HUES64 (cell line): ENCODE results near the gene LRRC1.

Experiments
- H3K27ac ChIP-seq: 2 replicates; pipeline ENCODE4 v1.7.0; 2013; ENCODE audit warnings: low read depth, low read length, inconsistent platforms
- H3K27me3 ChIP-seq: 2 replicates; pipeline ENCODE4 v1.6.1; 2013; ENCODE audit warnings: mild to moderate bottlenecking, low read length; ENCODE audit not compliant: insufficient read depth
- H3K36me3 ChIP-seq: 2 replicates; pipeline ENCODE4 v1.6.1; 2013; ENCODE audit warnings: mild to moderate bottlenecking, low read length; ENCODE audit not compliant: insufficient read depth
- H3K4me1 ChIP-seq: 2 replicates; pipeline ENCODE4 v1.6.1; 2013; ENCODE audit warnings: mild to moderate bottlenecking, low read length, moderate library complexity; ENCODE audit not compliant: insufficient read depth
- H3K4me3 ChIP-seq: 2 replicates; pipeline ENCODE4 v1.5.1; 2013; ENCODE audit warnings: mild to moderate bottlenecking, low read length, moderate library complexity
- H3K9ac ChIP-seq: 2 replicates; pipeline ENCODE4 v1.6.1; 2013; ENCODE audit warnings: mild to moderate bottlenecking, low read depth, low read length
- H3K9me3 ChIP-seq: 2 replicates; pipeline ENCODE4 v1.6.1; 2013; ENCODE audit warnings: low read depth, low read length; ENCODE audit not compliant: insufficient read depth
- WGBS: fragments of 150-250, 120-280 bp; methylation state at CpG from one replicate; pipeline ENCODE4 v1.1.7; 2013; ENCODE audit warnings: missing lambda C conversion rate; 5-methylcytosine and 5-hydroxymethylcytosine counted together

The LRRC1 gene

GRCh38 chr6:53815381-53816119 is 20.7 kb downstream of the LRRC1 start:
- Histone ChIP-seq H3K27me3 (no peaks in the 10 kb centered on the region), H3K27ac (no peak overlapping the region), H3K4me1 (peaks cover 45% of the 10 kb centered on the region), H3K9ac (no peak overlapping the region), H3K4me3 (no peak overlapping the region), H3K36me3 (no peaks in the 10 kb centered on the region), H3K9me3 (no peaks in the 10 kb centered on the region)
- WGBS, result 87% methylated on average over 7 of the region's 7 CpGs

GRCh38 chr6:53818858-53819609 is 24.2 kb downstream of the LRRC1 start:
- 89% methylated on average over 1 of the region's 3 CpGs for WGBS
- no peaks in the 10 kb centered on the region for H3K27me3 ChIP-seq
- no peaks in the 10 kb centered on the region for H3K36me3 ChIP-seq
- no peaks in the 10 kb centered on the region for H3K9me3 ChIP-seq
- H3K4me1 ChIP-seq, result peaks cover 25% of the 10 kb centered on the region
- no peak overlapping the region for H3K4me3 ChIP-seq
- H3K27ac ChIP-seq, result no peak overlapping the region
- H3K9ac ChIP-seq, result no peak overlapping the region

- no peak overlapping the region for H3K27ac ChIP-seq
- WGBS, result 94% methylated on average over 10 of the region's 10 CpGs
- peaks cover 14% of the 10 kb centered on the region for H3K4me1 ChIP-seq
- no peak overlapping the region for H3K9ac ChIP-seq
- no peaks in the 10 kb centered on the region for H3K27me3 ChIP-seq
- no peaks in the 10 kb centered on the region for H3K9me3 ChIP-seq
- H3K4me3 ChIP-seq, result no peak overlapping the region
- no peaks in the 10 kb centered on the region for H3K36me3 ChIP-seq
Observed at GRCh38 chr6:53822401-53823125, 27.8 kb downstream of the LRRC1 start.

GRCh38 chr6:53824714-53825113 is 29.9 kb downstream of the LRRC1 start:
- Histone ChIP-seq H3K36me3 (no peaks in the 10 kb centered on the region), H3K9me3 (no peaks in the 10 kb centered on the region), H3K4me3 (no peak overlapping the region), H3K27me3 (no peaks in the 10 kb centered on the region), H3K9ac (no peak overlapping the region), H3K27ac (no peak overlapping the region), H3K4me1 (peaks cover 17% of the 10 kb centered on the region)
- WGBS, result 83% methylated on average over 1 of the region's 1 CpG

- H3K9me3 ChIP-seq, result no peaks in the 10 kb centered on the region
- 92% methylated on average over 7 of the region's 7 CpGs for WGBS
- no peak overlapping the region for H3K27ac ChIP-seq
- no peaks in the 10 kb centered on the region for H3K27me3 ChIP-seq
- no peaks in the 10 kb centered on the region for H3K36me3 ChIP-seq
- no peak overlapping the region for H3K4me3 ChIP-seq
- H3K4me1 ChIP-seq, result peaks cover 26% of the 10 kb centered on the region
- no peak overlapping the region for H3K9ac ChIP-seq
Observed at GRCh38 chr6:53825532-53826321, 30.9 kb downstream of the LRRC1 start.

GRCh38 chr6:53827531-53827930 is 32.7 kb downstream of the LRRC1 start:
- no peak overlapping the region for H3K9ac ChIP-seq
- no peaks in the 10 kb centered on the region for H3K9me3 ChIP-seq
- H3K4me3 ChIP-seq, result no peak overlapping the region
- H3K4me1 ChIP-seq, result peaks cover 36% of the 10 kb centered on the region
- 90% methylated on average over 1 of the region's 1 CpG for WGBS
- H3K36me3 ChIP-seq, result no peaks in the 10 kb centered on the region
- no peaks in the 10 kb centered on the region for H3K27me3 ChIP-seq
- H3K27ac ChIP-seq, result no peak overlapping the region

- Histone ChIP-seq H3K9me3 (no peaks in the 10 kb centered on the region), H3K9ac (no peak overlapping the region), H3K4me1 (peaks cover 36% of the 10 kb centered on the region), H3K27ac (no peak overlapping the region), H3K4me3 (no peak overlapping the region), H3K36me3 (no peaks in the 10 kb centered on the region), H3K27me3 (no peaks in the 10 kb centered on the region)
- WGBS, result 91% methylated on average over 2 of the region's 2 CpGs
Observed at GRCh38 chr6:53828215-53828614, 33.4 kb downstream of the LRRC1 start.

GRCh38 chr6:53828966-53829697 is 34.3 kb downstream of the LRRC1 start:
- peaks cover 36% of the 10 kb centered on the region for H3K4me1 ChIP-seq
- WGBS, result 90% methylated on average over 3 of the region's 3 CpGs

GRCh38 chr6:53829698-53830221 is 35.0 kb downstream of the LRRC1 start:
- WGBS, result 92% methylated on average over 5 of the region's 5 CpGs
- Histone ChIP-seq H3K9ac (no peak overlapping the region), H3K27me3 (no peaks in the 10 kb centered on the region), H3K27ac (peak overlapping the region; percentile 24), H3K9me3 (no peaks in the 10 kb centered on the region), H3K4me3 (no peak overlapping the region), H3K4me1 (peaks cover 36% of the 10 kb centered on the region), H3K36me3 (no peaks in the 10 kb centered on the region)

More at GRCh38 chr6:53828966-53829697, 34.3 kb downstream of the LRRC1 start:
- no peaks in the 10 kb centered on the region for H3K27me3 ChIP-seq
- H3K27ac ChIP-seq, result peak overlapping the region; percentile 24
- no peaks in the 10 kb centered on the region for H3K36me3 ChIP-seq
- no peak overlapping the region for H3K9ac ChIP-seq
- H3K4me3 ChIP-seq, result no peak overlapping the region
- H3K9me3 ChIP-seq, result no peaks in the 10 kb centered on the region

GRCh38 chr6:53830366-53830765 is 35.6 kb downstream of the LRRC1 start:
- H3K9me3 ChIP-seq, result no peaks in the 10 kb centered on the region
- 100% methylated on average over 1 of the region's 1 CpG for WGBS
- H3K4me3 ChIP-seq, result no peak overlapping the region
- no peak overlapping the region for H3K9ac ChIP-seq
- no peaks in the 10 kb centered on the region for H3K36me3 ChIP-seq
- peak overlapping the region; percentile 24; the same call in 1 of the 2 replicates for H3K27ac ChIP-seq
- peaks cover 36% of the 10 kb centered on the region for H3K4me1 ChIP-seq
- H3K27me3 ChIP-seq, result no peaks in the 10 kb centered on the region
